Astrocyte (in vitro differentiated cells and primary cell): ENCODE results near the gene KCNQ4.

Experiments
- CTCF ChIP-seq: IDR thresholded peaks from 2 replicates; pipeline ENCODE4 v1.5.1; 2011; ENCODE audit warnings: low read depth, mild to moderate bottlenecking, inconsistent platforms, low read length, moderate library complexity; ENCODE audit not compliant: insufficient read depth
- EZH2 ChIP-seq: IDR thresholded peaks from 2 replicates; pipeline ENCODE4 v1.6.1; 2012; ENCODE audit warnings: mild to moderate bottlenecking, low read length, inconsistent platforms; ENCODE audit not compliant: insufficient read depth

DNA sequence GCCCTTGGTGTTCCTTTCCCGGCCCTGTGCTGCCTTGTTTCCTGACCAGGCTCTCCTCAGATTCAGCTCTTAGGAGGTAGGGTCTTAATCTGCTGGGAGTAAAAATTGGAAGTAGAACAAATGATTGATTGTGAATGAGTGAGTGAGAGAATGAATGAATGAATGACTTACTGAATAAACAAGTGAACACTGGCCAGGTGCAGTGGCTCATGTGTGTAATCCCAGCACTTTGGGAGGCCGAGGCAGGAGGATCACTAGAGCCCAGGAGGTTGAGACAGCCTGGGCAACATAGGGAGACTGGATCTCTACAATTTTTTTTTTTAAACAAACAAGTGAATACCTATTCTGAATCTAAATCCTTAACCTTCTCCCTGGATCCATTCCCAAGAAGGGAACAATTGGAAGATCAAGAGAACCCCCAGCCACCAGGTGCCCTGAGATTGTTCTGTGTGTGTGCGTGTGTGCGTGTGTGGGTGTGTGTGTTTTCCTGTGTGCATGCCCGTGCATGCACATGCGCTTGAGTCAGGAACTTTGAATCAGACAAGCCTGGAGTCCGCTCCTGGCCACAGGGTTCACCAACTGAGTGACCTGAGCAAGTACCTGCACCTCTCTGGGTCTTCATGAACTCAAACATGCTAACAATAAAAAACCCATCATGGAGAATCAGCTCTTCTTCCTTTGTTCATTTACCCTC lies 102.9 kb downstream of the KCNQ4 start:
- TF ChIP-seq CTCF (no peak), EZH2 (no peak)
